ENCODE results near the gene KIAA0513.

- no peak for TF ChIP-seq YY1 (IDR thresholded peaks at IDR 0.05; ENCODE audit: extremely low read depth, insufficient replicate concordance, low read depth, low read length)
- TF ChIP-seq, protein P1, sequence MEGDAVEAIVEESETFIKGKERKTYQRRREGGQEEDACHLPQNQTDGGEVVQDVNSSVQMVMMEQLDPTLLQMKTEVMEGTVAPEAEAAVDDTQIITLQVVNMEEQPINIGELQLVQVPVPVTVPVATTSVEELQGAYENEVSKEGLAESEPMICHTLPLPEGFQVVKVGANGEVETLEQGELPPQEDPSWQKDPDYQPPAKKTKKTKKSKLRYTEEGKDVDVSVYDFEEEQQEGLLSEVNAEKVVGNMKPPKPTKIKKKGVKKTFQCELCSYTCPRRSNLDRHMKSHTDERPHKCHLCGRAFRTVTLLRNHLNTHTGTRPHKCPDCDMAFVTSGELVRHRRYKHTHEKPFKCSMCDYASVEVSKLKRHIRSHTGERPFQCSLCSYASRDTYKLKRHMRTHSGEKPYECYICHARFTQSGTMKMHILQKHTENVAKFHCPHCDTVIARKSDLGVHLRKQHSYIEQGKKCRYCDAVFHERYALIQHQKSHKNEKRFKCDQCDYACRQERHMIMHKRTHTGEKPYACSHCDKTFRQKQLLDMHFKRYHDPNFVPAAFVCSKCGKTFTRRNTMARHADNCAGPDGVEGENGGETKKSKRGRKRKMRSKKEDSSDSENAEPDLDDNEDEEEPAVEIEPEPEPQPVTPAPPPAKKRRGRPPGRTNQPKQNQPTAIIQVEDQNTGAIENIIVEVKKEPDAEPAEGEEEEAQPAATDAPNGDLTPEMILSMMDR (IDR thresholded peaks at IDR 0.05 in 2 of 3, conservative IDR thresholded peaks at IDR 0.05 in 1 of 3; ENCODE audit: borderline replicate concordance in 1 of 3, insufficient read depth in 1 of 3, low read depth in 2 of 3, low read length in 2 of 3), result no peak
- no peak for TF ChIP-seq EZH2 (IDR thresholded peaks at IDR 0.05)
- TF ChIP-seq POLR2A (IDR thresholded peaks at IDR 0.05; ENCODE audit: borderline replicate concordance, extremely low read depth, insufficient read depth, insufficient read length), result no peak
- no peak for TF ChIP-seq POLR2AphosphoS5 (IDR thresholded peaks at IDR 0.05; ENCODE audit: low read depth, low read length)
- TF ChIP-seq ZNF274 (IDR thresholded peaks at IDR 0.05; ENCODE audit: low read depth, low read length), result no peak
- TF ChIP-seq SIN3A (IDR thresholded peaks at IDR 0.05; ENCODE audit: low read depth), result no peak
- no peak for TF ChIP-seq SRF (IDR thresholded peaks at IDR 0.05; ENCODE audit: low read depth)
- TF ChIP-seq ELF1 (IDR thresholded peaks at IDR 0.05; ENCODE audit: borderline replicate concordance, low read depth), result no peak
- TF ChIP-seq EZH2phosphoT487 (IDR thresholded peaks at IDR 0.05; ENCODE audit: borderline replicate concordance), result no peak
- no peak for TF ChIP-seq JUND (IDR thresholded peaks at IDR 0.05)
- TF ChIP-seq, protein P2, sequence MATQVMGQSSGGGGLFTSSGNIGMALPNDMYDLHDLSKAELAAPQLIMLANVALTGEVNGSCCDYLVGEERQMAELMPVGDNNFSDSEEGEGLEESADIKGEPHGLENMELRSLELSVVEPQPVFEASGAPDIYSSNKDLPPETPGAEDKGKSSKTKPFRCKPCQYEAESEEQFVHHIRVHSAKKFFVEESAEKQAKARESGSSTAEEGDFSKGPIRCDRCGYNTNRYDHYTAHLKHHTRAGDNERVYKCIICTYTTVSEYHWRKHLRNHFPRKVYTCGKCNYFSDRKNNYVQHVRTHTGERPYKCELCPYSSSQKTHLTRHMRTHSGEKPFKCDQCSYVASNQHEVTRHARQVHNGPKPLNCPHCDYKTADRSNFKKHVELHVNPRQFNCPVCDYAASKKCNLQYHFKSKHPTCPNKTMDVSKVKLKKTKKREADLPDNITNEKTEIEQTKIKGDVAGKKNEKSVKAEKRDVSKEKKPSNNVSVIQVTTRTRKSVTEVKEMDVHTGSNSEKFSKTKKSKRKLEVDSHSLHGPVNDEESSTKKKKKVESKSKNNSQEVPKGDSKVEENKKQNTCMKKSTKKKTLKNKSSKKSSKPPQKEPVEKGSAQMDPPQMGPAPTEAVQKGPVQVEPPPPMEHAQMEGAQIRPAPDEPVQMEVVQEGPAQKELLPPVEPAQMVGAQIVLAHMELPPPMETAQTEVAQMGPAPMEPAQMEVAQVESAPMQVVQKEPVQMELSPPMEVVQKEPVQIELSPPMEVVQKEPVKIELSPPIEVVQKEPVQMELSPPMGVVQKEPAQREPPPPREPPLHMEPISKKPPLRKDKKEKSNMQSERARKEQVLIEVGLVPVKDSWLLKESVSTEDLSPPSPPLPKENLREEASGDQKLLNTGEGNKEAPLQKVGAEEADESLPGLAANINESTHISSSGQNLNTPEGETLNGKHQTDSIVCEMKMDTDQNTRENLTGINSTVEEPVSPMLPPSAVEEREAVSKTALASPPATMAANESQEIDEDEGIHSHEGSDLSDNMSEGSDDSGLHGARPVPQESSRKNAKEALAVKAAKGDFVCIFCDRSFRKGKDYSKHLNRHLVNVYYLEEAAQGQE (IDR thresholded peaks at IDR 0.05; ENCODE audit: low read depth), result no peak
- TF ChIP-seq CEBPB (IDR thresholded peaks at IDR 0.05; ENCODE audit: low read depth), result no peak
- TF ChIP-seq, protein P3, sequence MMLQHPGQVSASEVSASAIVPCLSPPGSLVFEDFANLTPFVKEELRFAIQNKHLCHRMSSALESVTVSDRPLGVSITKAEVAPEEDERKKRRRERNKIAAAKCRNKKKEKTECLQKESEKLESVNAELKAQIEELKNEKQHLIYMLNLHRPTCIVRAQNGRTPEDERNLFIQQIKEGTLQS (IDR thresholded peaks at IDR 0.05), result no peak
Observed at GRCh38 chr16:85100265-85100664, 72.7 kb downstream of the KIAA0513 start.
